Body of pancreas (tissue), 4 donors: ENCODE data around the gene DISP2. TPM values are rescaled to one million over a fixed set of nuclear protein-coding genes. Genes with fewer than 3 reads are reported as not detected.

Source experiments
- ATAC-seq: fragments of 150-250 bp; one replicate; pipeline ENCODE4 v1.9.1; 2016
- DNase-seq, 4 donors: peaks; one replicate each; pipeline ENCODE4 v3.0.0-alpha.2; 2019
- H3K27ac ChIP-seq, 4 donors: fragments of 200-600 bp; sonication (generic); 1 replicate in 3 of 4; 2 replicates in 1 of 4; pipeline versions ENCODE4 v1.5.1 to v1.6.1; 2016 to 2019; ENCODE audit warnings: mild to moderate bottlenecking in 1 of 4, mixed read lengths in 1 of 4, moderate library complexity in 1 of 4
- H3K27me3 ChIP-seq, 2 donors: fragments of 200-600 bp; sonication (generic); one replicate each; pipeline ENCODE4 v1.6.0; 2016; ENCODE audit warnings: mild to moderate bottlenecking in 1 of 2
- H3K36me3 ChIP-seq, 2 donors: fragments of 200-600 bp; sonication (generic); replicated peaks in 1 of 2; 2 replicates each; pipeline ENCODE4 v1.5.1; 2016; ENCODE audit warnings: low read depth in 2 of 2; ENCODE audit not compliant: insufficient read depth in 1 of 2
- H3K4me1 ChIP-seq: fragments of 200-600 bp; sonication (generic); one replicate; pipeline ENCODE4 v1.6.0; 2016
- H3K4me3 ChIP-seq, 2 donors: fragments of 200-600 bp; sonication (generic); 1 replicate in 1 of 2; 2 replicates in 1 of 2; pipeline ENCODE4 v1.5.1; 2016 to 2019
- H3K9me3 ChIP-seq, 3 donors: fragments of 200-600 bp; sonication (generic); 1 replicate in 2 of 3; 2 replicates in 1 of 3; pipeline ENCODE4 v1.5.1; 2016
- POLR2A ChIP-seq, 3 donors: fragments of 450-650 bp; IDR thresholded peaks; one replicate each; pipeline ENCODE4 v1.6.1; 2016; ENCODE audit warnings: antibody characterized with exemption in 3 of 3, mild to moderate bottlenecking in 2 of 3
- WGBS, 2 donors: methylation state at CpG; one replicate each; pipeline ENCODE4 v1.1.5; 2017; 5-methylcytosine and 5-hydroxymethylcytosine counted together
- intact Hi-C: fragments of 100-400 bp; cut with DNase I; formaldehyde crosslinking; loops from one replicate; pipeline ENCODE4 v1.15.1; 2023
- total RNA-seq, 2 donors: library from RNA; depleted of rRNA; stranded (reverse); fragments of >200 nt; gene quantifications; one replicate each; pipeline ENCODE4 v1.1.0, GENCODE V29; 2016
- TF ChIP-seq, protein P1 (sequence below), 7 experiments: fragments of 450-650 bp in 4 of 7; fragments of 200-600 bp in 3 of 7; sonication (generic) in 3 of 7; IDR thresholded peaks; one replicate each; pipeline ENCODE4 v1.5.1; 2016 to 2019; ENCODE audit warnings: antibody characterized with exemption in 7 of 7

DISP2 gene
- total RNA-seq, 2 donors from 2014 or later: under 0.01 to 0.52 TPM

DNA sequence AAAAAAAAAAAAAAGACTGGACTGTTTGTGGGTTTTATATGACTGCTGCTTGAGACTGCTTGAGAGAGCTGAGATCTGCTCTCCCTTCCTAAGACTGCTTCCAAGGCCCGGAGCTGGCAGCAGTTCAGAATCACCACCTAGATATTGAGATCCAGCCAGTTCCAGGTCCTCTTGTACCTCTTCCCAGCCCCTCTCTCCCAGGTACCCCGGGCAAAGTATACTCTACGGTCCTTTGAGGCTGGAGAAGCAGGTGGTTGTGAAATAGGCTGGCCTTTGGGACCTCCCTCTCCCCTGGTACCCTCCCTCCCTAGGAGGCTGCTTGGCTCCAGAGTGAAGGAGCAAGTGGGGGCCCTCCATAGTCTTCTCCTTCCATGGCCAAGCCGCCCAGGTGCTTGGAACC, 70.2 kb downstream of the DISP2 start:
- intact Hi-C loops: loop anchor here (5.0 kb wide), 1 partner anchor 76 kb away; the partner anchor contains the start of gene PHGR1
- 70 to 80% methylated on average over 4 of the region's 4 CpGs for WGBS, 2 donors
- Histone ChIP-seq H3K27ac (no peak overlapping the region), H3K4me1 (no peaks in the 10 kb centered on the region), H3K4me3 (no peak overlapping the region), H3K36me3 (no peaks in the 10 kb centered on the region), H3K27me3 (no peaks in the 10 kb centered on the region), H3K9me3 (no peaks in the 10 kb centered on the region)
- no peak for TF ChIP-seq POLR2A (IDR thresholded peaks at IDR 0.05)
- TF ChIP-seq, protein P1, sequence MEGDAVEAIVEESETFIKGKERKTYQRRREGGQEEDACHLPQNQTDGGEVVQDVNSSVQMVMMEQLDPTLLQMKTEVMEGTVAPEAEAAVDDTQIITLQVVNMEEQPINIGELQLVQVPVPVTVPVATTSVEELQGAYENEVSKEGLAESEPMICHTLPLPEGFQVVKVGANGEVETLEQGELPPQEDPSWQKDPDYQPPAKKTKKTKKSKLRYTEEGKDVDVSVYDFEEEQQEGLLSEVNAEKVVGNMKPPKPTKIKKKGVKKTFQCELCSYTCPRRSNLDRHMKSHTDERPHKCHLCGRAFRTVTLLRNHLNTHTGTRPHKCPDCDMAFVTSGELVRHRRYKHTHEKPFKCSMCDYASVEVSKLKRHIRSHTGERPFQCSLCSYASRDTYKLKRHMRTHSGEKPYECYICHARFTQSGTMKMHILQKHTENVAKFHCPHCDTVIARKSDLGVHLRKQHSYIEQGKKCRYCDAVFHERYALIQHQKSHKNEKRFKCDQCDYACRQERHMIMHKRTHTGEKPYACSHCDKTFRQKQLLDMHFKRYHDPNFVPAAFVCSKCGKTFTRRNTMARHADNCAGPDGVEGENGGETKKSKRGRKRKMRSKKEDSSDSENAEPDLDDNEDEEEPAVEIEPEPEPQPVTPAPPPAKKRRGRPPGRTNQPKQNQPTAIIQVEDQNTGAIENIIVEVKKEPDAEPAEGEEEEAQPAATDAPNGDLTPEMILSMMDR (IDR thresholded peaks at IDR 0.05): no peak
- no peak for ATAC-seq
- DNase-seq: no peak

Other genes starting within 250 kb of the DISP2 start
- gene BMF, start 249.3 kb upstream of the DISP2 start, total RNA-seq: 10 to 100 TPM in 1 of 2 donors, 1 to 10 TPM in 1; 4.3 to 16.1 TPM
- gene BUB1B, start 197.2 kb upstream of the DISP2 start, total RNA-seq: not detected
- 10 to 100 TPM; 14.8 to 22.4 TPM for gene PAK6, start 119.2 kb upstream of the DISP2 start, total RNA-seq
- gene ANKRD63, start 75.2 kb upstream of the DISP2 start, total RNA-seq: not detected
- 1 to 10 TPM; 3.1 to 4.6 TPM for gene PLCB2, start 50.3 kb upstream of the DISP2 start, total RNA-seq
- 10 to 100 TPM in 1 of 2 donors, 1 to 10 TPM in 1; 8.8 to 22.4 TPM for gene INAFM2, start 34.5 kb upstream of the DISP2 start, total RNA-seq
- 10 to 100 TPM; 17.1 to 26.4 TPM for gene CCDC9B, start 17.3 kb upstream of the DISP2 start, total RNA-seq
- gene PHGR1, start 7.2 kb upstream of the DISP2 start, total RNA-seq: not detected
- gene KNSTRN, start 24.5 kb downstream of the DISP2 start, total RNA-seq: 1 to 10 TPM; 3.3 to 5.7 TPM
- gene IVD, start 47.6 kb downstream of the DISP2 start, total RNA-seq: 10 to 100 TPM; 30.3 to 34.0 TPM
- 10 to 100 TPM; 10.1 to 16.2 TPM for gene BAHD1, start 82.7 kb downstream of the DISP2 start, total RNA-seq
- gene CHST14, start 112.8 kb downstream of the DISP2 start, total RNA-seq: 1 to 10 TPM; 4.7 to 8.6 TPM
- 10 to 100 TPM in 1 of 2 donors, 1 to 10 TPM in 1; 7.6 to 21.0 TPM for gene CCDC32, start 206.8 kb downstream of the DISP2 start, total RNA-seq
- 1 to 10 TPM; 3.1 to 7.3 TPM for gene RPUSD2, start 211.1 kb downstream of the DISP2 start, total RNA-seq
- gene KNL1, start 236.0 kb downstream of the DISP2 start, total RNA-seq: not detected